Epidermal melanocyte (primary cell): Measurements from ENCODE around the gene TBX5.
"Not testable (repeated sequence)": the region's sequence is repeated elsewhere in the genome, so short reads cannot be mapped to it uniquely, and the experiment has no call there.

ENCODE experiments used
- DNase-seq: peaks from one replicate; pipeline ENCODE4 v3.0.0; 2011; ENCODE audit warnings: low spot score; ENCODE audit not compliant: insufficient read length

TBX5 gene

DNA sequence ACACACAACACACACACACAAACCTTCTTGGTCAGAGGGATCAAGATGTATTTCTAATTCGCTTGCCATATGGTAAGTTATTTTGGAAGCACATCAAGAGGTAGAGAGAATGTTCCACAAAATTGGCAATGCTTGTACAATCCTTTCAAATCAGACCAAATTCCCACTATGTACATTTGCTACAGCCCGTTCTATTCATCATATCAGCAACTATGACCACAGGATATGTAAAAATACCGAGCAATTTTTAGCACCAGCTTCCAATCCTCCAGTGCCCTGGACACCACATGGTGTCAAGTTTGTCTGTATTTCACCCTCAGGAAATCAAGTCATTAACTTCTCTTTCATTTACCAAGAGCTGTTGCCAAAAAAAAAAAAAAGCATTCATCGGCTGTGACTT, 21.2 kb downstream of the TBX5 start:
- no peak for DNase-seq

DNA sequence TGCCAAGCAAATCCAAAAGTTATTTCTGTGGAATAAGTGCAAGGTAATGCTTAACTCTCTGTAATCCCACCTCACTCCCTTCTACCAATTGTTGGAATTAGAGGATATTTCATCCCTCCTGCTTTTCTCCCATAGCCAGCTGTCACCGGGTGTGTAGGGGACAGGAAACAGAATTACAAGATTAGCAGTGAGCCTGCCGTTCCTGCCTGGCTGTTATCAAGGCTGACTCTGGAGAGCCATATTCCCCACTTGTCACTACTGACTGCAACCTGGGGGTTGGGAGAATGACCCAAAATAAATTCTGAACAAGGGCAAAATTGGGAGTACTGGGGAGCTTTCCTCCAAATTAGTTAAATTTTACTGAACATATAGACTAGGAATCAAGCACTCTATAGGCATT, 24.8 kb downstream of the TBX5 start:
- no peak for DNase-seq

DNA sequence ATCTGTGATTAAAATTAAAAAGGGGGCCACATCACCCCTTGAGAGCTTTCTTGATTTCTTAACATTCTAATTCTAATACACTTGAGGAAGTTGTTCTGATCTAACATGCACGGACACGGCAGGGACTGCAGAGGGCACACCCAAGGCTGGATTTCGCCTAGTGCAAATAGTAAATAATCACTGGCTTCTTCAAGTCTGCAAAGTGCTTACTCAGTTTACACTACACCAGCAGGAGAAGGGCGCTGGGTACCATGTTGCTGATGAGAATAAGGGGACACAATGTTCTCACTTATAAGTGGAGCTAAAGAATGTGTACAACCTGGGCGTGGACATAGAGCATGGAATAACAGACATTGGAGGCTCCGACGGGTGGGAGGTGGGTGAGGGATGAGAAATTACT, 34.2 kb downstream of the TBX5 start:
- no peak for DNase-seq

DNA sequence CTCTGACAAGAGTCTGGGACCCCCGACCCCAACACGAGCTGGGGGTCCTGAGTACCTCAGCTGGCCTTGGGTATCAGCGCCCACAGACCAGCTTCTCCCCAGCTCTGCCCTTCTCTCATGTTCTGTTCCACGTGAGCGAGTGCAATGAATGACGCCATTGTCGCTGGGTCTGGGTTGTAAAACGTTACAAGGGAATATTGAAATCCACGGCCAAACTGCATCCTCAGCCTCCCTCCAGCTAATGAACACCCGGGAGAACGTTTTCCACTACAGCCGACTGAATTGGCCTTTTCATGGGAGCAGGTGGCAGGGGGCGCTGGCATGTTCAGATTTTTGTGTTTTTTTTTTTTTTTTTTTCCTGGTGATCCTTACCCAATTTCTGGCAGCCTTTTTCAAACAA, 34.7 kb downstream of the TBX5 start:
- no peak for DNase-seq

DNA sequence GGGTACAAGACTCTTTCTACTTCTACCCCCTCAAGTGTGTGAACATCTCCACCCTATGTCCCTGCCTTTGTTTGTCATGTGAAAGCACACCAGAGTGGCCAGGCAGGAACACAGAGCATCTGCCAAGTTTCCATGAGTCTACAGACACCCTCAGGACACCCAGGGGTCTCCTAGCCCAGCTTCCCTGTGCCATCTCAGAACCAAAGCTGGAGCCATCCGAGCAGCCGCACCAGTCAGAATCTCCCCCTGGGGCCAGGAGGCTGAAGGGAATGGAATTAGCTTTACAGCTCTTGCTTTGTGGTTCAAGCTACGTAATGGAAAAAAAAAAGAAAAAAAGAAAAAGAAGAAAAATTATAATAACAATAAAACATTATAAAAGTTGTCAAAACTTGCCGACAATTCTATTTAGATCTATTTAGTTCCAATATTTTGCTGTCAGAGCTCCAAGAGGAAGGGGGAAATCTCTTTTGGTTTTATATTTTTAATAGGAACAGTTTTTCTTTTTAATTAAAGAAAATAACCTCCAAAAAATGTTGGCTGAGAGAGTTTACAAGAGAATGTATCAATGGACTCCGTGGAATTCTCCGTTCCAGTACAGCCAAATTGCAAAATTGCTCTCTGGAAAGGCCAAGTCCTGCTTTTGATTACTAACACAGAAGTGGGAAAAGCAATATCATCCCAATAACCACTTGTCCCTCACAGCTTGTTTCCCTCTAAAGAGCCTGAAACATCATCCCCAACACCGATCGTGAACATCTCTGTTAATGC, 37.1 kb downstream of the TBX5 start:
- DNase-seq, result no peak

DNA sequence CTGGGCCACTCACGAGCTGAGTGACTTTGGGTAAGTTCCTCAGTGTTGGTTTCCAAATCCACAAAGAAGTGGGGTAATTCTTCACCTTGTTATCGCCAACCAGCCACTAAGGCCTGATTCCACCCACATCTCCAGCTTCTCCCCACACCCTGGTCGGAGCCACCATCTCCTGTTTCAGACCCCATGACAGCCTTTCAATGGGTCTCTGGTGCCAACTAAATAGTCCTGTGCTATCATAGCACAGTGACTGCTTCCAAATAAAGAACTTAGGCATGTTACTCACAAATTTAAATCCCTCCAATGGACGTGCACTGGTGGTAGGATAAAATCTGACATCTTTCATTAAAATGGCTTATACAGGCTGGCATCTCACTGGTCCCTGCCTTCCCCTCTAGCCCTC, 44.0 kb downstream of the TBX5 start:
- no peak for DNase-seq

DNA sequence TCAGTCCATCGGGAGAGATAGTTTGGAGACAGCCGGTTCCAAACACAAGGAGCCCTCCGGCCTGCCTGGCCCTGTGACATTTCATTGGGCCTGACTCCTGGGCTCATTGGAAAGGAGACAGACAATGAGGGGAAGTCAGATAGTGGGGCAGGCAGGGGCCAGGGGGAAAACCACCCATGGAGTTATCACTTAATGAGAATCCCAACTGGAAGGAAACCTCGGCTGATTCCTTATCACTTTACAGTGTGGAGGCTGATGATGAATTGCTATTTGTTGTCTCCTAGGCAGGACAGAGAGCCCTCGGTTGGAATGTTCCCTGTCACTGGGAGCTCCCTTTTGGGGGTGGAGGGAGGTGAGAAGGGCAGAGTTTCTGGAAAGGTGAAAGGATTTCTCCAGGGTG, 44.4 kb downstream of the TBX5 start:
- DNase-seq, result no peak

DNA sequence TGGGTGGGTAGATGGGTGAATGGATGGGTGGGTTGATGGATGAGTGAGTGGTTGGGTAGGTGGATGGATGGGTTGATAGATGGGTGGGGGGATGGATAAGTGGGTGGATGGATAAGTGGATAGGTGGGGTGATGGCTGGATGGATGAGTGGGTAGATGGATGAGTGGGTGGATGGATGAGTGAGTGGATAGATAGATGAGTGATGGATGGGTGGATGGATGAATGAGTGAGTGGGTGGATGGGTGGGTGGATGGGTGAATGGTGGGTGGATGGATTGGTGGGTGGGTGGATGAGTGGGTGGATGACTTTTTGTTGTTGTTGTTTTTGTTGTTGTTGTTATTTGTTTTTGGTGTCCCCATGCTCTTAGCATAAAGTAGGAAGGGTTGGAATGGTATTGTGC, 45.5 kb downstream of the TBX5 start:
- no peak for DNase-seq

DNA sequence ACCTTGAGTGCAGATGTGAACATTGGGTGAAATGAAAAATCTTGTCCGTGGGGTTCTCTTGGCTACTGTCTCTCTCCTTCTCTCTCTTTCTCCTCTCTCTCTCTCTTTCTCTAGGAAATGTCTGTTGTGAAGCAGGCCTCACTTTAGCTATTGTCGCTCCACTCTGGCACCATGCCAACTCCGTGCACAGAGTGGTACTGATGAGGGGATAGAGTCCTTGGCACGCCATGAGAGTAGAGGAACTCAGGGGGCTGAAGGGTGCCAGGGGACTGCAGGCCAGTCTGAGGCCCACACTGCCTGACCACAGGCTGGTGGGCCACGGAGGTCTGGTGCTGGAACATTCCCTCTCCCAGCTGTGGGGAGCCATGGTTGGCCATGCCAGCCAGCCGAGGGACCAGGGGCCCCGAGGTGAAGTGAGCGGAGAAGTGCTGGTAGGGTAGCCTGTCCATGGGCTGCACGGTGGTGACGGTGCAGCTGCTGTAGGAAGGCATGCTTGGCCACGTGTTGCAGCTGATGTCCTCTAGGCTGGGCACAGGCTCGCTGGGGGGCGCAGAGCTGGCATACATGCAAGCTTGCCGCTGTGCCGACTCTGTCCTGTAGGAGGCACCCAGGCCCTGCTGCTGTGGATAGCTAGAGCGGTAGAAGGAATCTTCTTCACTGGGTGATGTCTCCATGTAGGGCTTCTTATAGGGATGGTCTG, 50.4 kb downstream of the TBX5 start:
- no peak for DNase-seq

DNA sequence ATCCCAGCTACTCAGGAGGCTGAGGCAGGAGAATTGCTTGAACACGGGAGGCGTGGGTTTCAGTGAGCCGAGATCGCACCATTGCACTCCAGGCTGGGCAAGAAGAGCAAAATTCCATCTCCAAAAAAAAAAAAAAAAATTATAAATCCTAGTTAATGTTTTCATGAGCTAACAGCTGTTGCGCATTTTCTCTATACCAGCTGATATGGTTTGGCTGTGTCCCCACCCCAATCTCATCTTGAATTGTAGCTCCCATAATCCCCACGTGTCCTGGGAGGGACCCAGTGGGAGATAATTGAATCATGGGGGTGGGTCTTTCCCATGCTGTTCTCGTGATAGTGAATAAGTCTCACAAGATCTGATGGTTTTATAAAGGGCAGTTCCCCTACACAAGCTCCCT, 56.7 kb downstream of the TBX5 start:
- not testable (repeated sequence) for DNase-seq

DNA sequence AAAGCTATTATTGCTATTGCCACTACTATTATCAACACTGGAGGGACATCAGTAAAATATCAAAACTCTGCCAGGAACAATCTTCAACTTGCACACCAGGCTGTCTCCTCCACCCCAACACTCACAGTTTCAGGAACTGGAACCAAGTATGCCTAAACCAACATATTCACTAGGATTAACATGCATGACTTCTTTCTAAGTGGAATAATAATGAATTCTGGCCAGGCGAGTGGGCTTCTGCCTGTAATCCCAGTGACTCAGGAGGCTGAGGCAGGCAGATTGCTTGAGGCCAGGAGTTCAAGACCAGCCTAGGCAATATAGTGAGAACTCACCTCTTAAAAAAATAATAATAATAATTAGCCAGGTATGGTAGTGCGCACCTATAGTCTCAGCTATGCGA, 58.1 kb downstream of the TBX5 start:
- DNase-seq, result no peak

DNA sequence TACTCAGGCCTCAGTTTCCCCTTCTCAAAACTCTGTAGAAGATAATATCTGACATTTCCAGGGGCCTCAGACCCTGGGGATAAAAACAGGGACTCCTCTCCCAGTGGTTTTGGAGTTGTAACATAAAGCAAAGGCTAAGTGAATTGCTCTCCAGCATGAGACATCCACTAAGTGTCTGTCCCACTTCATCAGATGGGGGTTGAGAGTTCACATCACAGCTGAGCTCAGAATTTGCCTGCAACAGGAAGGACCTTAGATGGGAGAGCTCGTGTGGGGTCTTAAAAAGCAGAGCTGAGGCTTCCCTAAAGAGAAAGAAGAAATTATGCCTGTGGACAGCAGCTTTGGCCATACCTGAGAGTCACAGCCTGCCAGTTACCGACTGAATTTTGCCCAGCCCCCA, 61.1 kb downstream of the TBX5 start:
- no peak for DNase-seq

DNA sequence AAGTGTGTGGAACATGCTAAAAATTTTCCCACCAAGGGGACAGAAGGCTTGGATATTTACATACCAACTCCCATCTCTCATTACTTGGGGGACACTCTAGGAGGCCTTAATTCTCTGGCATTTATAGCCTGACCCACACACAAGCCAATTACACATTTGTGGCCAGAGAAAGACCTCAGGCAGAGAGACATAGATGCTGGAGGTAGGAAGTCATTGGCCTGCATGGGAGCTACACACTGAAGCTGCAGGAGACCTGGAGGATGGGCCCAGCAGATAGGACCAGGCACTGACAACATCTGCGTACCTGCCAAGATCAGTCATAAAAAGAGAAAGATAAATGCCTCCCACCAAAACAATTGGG, 61.7 kb downstream of the TBX5 start:
- DNase-seq, result no peak

DNA sequence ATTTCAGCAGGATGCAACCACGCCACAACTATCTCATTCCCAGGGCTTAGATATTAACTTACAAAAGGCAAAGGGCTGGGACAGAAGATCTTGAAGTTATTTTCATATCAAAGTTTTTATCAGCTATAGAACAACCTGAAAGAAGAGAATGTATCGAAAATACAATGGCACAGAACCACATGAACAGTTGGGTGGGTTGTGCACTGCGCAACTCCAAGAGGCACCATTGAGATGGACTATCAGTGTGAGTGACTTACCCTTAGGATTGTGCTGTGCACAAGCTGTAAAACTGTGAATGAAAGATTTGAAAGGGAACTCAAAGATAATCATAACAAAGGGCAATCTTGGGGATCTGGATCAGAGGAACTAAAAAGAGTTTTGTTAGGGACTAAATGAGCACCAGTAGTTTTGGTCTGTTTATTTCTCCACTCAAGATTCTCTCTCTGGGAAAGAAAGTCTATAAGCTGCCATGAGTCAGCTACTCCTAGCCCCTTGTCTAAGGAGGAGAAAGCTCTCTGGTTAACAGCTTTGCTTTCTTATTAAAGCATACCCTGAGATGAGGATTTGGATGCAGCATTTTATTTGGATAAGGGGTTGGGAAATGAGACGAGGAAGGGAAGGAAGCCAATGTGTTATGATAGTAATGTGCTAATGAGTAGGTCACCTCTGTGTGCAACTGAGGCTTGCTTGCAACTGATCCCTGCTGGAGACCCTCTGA, 62.2 kb downstream of the TBX5 start:
- no peak for DNase-seq

DNA sequence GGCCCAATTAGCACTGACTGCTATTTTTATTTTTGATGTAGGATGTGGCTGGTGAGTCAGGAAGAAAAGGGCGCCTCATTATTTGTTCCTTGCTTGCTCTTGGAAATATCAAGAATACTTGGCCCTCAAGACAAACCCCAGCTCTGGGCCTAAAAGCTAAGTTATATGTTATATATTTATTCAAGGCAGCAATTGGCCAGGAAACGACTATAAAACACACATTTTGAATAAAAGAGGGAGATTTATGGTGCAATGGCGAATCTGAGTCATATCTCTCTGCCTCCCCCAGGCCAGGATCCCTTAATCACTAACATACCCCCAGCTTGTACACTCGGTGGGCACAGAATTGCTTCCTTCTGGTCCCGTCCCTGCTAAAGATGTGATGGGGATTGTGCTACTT, 63.3 kb downstream of the TBX5 start:
- no peak for DNase-seq

DNA sequence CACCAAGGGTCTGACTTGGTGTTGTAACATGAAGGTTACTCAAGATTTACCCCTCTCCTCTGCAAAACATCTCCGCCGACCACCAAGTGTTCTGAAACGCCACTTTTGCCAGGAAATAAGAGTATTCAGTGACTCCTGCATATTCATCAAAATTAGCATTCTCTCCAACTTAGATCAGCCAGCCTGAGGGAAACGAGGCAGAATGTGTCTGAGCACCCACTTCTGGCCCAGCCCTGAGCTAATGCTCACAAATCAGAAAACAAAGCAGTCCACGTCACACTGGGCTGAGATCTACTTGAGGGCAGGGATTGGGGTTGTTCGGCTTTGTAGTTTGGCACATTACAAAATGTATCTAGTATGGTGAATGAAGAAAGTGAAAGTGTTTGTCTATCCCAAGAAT, 64.3 kb downstream of the TBX5 start:
- no peak for DNase-seq

DNA sequence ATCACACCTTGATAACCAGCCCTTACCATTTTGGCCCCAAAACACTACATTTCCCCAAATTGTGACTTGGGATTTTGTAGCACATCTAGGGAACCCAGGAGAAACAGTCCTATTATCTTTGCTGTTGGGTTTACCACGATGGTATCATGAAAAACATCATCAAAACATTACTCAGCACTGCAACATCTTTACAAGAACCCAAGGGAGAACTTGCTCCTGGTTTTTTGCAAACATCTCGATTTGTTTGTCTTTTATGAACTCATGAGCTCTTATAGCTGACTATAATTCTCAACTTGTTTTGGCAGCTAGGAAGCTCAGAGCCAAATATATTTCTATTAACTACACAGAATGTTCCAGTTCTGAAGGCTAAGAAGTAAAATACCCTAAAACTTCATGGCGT, 65.7 kb downstream of the TBX5 start:
- no peak for DNase-seq

DNA sequence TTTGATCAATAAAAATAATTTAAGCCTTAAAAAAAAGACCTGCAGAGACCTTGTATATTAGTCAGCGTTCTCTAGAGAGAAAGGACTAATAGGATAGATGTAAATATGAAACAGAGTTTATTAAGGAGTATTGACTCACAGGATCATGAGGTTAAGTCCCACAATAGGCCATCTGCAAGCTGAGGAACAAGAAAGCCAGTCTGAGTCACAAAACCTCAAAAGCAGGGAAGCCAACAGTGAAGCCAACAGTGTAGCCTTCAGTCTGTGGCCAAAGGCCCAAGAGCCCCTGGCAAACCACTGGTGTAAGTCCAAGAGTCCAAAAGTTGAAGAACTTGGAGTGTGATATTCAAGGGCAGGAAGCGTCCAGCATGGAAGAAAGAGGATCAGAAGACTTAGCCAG, 66.3 kb downstream of the TBX5 start:
- DNase-seq, result no peak

DNA sequence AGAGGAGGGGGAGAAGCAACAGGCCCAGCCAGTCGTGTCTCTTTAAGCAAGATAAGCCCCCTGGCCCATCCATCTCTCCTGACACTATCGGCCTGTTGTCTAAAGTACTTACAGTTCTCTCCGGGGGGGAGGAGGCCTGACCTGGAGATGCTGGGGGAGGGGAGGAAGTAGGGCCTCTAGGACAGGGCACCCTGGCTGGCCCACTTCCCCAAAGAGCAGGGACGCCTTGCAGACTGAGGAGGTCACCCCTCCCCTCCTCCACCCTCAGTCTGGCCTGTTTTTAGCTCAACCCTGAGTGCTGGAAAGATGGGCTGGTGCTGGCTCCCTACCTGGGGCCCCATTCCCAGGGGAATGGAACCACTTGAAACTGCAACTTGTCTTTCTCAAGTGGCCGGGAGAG, 70.3 kb downstream of the TBX5 start:
- DNase-seq, result no peak

DNA sequence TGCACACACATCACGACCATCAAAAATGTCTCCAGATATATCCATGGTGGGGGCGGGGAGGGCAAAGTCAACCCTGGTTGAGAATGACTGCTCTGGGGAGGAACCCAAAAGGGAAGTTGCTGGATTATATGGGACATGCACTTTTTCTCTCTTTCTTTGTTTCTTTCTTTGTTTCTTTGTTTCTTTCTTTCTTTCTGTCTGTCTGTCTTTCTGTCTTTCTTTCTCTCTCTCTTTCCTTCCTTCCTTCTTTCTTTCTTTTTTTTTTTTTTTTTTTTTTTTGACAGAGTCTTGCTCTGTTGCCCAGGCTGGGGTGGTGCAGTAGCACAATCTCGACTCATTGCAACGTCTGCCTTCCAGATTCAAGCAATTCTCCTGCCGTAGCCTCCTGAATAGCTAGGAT, 71.5 kb downstream of the TBX5 start:
- DNase-seq, result no peak

DNA sequence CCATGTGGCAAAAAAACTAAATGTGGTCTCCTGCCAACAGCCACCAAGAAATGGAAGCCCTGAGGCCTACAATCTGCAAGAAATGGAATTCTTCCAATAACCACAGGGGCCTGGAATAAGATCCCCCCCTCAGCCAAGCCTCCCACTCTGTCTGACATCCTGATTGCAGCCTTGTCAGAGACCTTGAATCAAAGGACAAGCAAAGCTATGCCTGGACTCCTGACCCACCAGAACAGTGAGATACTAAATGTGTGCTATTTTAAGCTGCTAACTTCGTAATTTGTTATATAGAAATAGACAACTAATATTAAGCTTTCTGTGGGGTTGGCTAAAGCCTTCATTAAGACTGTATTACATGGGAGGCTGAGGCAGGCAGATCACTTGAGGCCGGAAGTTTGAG, 77.7 kb downstream of the TBX5 start:
- DNase-seq, result no peak

DNA sequence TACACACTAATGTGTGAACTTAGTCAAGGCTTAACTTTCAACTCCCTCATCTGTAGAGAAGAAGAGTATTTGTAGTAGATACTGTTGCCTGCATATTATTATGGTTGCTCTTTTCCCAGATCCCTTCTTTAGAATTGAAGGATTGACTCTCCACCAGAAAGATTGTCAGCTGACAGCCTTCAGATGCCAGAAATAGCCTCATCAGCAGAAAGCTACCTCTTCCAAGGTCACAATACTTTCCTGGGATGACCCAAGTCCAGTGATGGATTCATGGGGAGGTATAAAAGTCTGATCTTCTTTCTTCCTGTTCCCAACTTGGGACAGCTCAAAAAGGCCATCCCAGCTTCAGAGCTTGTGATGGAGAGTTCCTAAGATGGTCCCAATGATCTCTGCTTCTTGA, 78.2 kb downstream of the TBX5 start:
- DNase-seq, result no peak

DNA sequence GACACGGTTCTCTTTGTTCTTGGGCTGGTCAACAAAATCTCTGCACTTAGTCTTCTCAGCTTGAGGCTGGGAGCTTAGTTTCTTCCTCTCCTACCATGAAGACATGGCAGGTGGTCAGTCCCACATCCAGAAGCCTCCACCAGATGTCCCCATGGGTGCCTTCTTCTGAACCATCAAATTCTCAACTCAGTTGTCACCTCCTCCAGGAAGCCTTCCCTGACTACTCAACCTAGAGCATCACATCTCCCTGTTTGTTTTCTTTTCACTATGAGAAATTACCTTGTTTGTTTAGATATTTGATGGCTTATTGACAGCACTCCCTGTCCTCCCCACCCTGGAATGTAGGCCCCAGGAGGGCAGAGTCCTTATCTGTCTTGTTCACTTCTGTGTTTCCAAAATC, 84.4 kb downstream of the TBX5 start:
- DNase-seq, result no peak
